ENCODE data around the gene DNAJC10. TPM values are rescaled to one million over a fixed set of nuclear protein-coding genes. Genes with fewer than 3 reads are reported as not detected.

DNAJC10 gene
- total and polyA plus RNA-seq, 2 donors (not counting 3 experiments of a cell fraction or from before 2014, with no cell fraction given): 45.1 to 201 TPM

GRCh38 chr2:182715121-182715891 is 751 bp upstream of the DNAJC10 start:
- Histone ChIP-seq H3K27ac (ENCODE audit: insufficient read depth, low read depth, low read length) (peak overlapping the region; percentile 88), H2AFZ (ENCODE audit: low read depth, low read length) (peak overlapping the region; percentile 87), H3K9me3 (replicated peaks; ENCODE audit: control insufficient read depth, insufficient read depth, low read length) (no peaks in the 10 kb centered on the region), H3K4me3 (replicated peaks in 1 of 3; ENCODE audit: insufficient read depth in 1 of 3, low read depth in 1 of 3, low read length in 3 of 3) (peak overlapping the region; percentile 65 to 95 (median 95)), H4K20me1 (replicated peaks; ENCODE audit: control insufficient read depth, extremely low read depth, insufficient read depth, low read length) (no peaks in the 10 kb centered on the region), H3K9ac (replicated peaks; ENCODE audit: extremely low read depth, insufficient read depth, low read length) (peak overlapping the region; percentile 93), H3K4me2 (ENCODE audit: insufficient read depth, low read length) (peak overlapping the region; percentile 96), H3K36me3 (ENCODE audit: control insufficient read depth in 2 of 2, extremely low read depth in 1 of 2, insufficient read depth in 2 of 2, low read length in 2 of 2) (peaks cover 0 to 5% of the 10 kb centered on the region in 2 experiments), H3K9me1 (replicated peaks; ENCODE audit: control insufficient read depth, extremely low read depth, insufficient read depth, low read length) (no peaks in the 10 kb centered on the region), H3K79me2 (ENCODE audit: control insufficient read depth, insufficient read depth, low read length) (peaks cover 21% of the 10 kb centered on the region), H3K4me1 (ENCODE audit: control insufficient read depth, extremely low read depth, insufficient read depth, low read length) (peaks cover 32% of the 10 kb centered on the region), H3K27me3 (ENCODE audit: control insufficient read depth in 2 of 2, insufficient read depth in 2 of 2, low read length in 2 of 2) (no peaks in the 10 kb centered on the region)
- TSS peak; percentile 99 for BruUV-seq (replicated peaks)
- peak; percentile 15 for TF ChIP-seq FOS (IDR thresholded peaks at IDR 0.05; ENCODE audit: borderline replicate concordance, insufficient read depth, low read length)
- no peak for TF ChIP-seq MAX (IDR thresholded peaks at IDR 0.05; ENCODE audit: insufficient read depth, insufficient read length)
- TF ChIP-seq JUN (IDR thresholded peaks at IDR 0.05; ENCODE audit: borderline replicate concordance, insufficient read depth, insufficient read length, low read depth): no peak
- TF ChIP-seq POLR2AphosphoS5 (IDR thresholded peaks at IDR 0.05; ENCODE audit: insufficient read depth, low read depth, low read length): no peak
- intact Hi-C loops (cut with micrococcal nuclease) (loop anchor here (5.0 kb wide), 2 partner anchors 528 to 903 kb away; no protein-coding TSS in a partner anchor), dilution Hi-C loops (cut with MboI; ENCODE audit: extremely low pct_ligation_motif_present, low sequenced_read_pairs) (no loop called here)
- ChIA-PET CTCF (interaction anchor here (0.8 to 3.7 kb wide), 5 partner anchors 10 to 48 kb away, joined by 3 to 31 read pairs (median 5); no protein-coding TSS in a partner anchor), POLR2A (no interaction called here)
- no peak for DNase-seq (ENCODE audit: low read depth, low spot score)
- FAIRE-seq: no peak

- Histone ChIP-seq H3K9me1 (replicated peaks; ENCODE audit: control insufficient read depth, extremely low read depth, insufficient read depth, low read length) (no peaks in the 10 kb centered on the region), H3K4me1 (ENCODE audit: control insufficient read depth, extremely low read depth, insufficient read depth, low read length) (peaks cover 32% of the 10 kb centered on the region), H2AFZ (ENCODE audit: low read depth, low read length) (peak overlapping the region; percentile 87), H3K27me3 (ENCODE audit: control insufficient read depth in 2 of 2, insufficient read depth in 2 of 2, low read length in 2 of 2) (no peaks in the 10 kb centered on the region), H3K9ac (replicated peaks; ENCODE audit: extremely low read depth, insufficient read depth, low read length) (peak overlapping the region; percentile 93), H3K4me3 (replicated peaks in 1 of 3; ENCODE audit: insufficient read depth in 1 of 3, low read depth in 1 of 3, low read length in 3 of 3) (peak overlapping the region; percentile 65 to 95 (median 95)), H3K9me3 (replicated peaks; ENCODE audit: control insufficient read depth, insufficient read depth, low read length) (no peaks in the 10 kb centered on the region), H3K36me3 (ENCODE audit: control insufficient read depth in 2 of 2, extremely low read depth in 1 of 2, insufficient read depth in 2 of 2, low read length in 2 of 2) (peaks cover 0 to 7% of the 10 kb centered on the region in 2 experiments), H3K4me2 (ENCODE audit: insufficient read depth, low read length) (peak overlapping the region; percentile 93), H4K20me1 (replicated peaks; ENCODE audit: control insufficient read depth, extremely low read depth, insufficient read depth, low read length) (no peaks in the 10 kb centered on the region), H3K27ac (ENCODE audit: insufficient read depth, low read depth, low read length) (peak overlapping the region; percentile 88), H3K79me2 (ENCODE audit: control insufficient read depth, insufficient read depth, low read length) (peaks cover 21% of the 10 kb centered on the region)
- dilution Hi-C loops (cut with MboI; ENCODE audit: extremely low pct_ligation_motif_present, low sequenced_read_pairs) (no loop called here), intact Hi-C loops (cut with micrococcal nuclease) (loop anchor here (1.0 to 5.0 kb wide), 4 partner anchors 49 to 904 kb away; partner anchors contain the start of gene ITPRID2)
- BruUV-seq (replicated peaks): no TSS peak
- ChIA-PET CTCF (interaction anchor here (1.7 to 3.7 kb wide), 2 partner anchors 44 to 50 kb away, joined by 4 to 31 read pairs; no protein-coding TSS in a partner anchor), POLR2A (no interaction called here)
- TF ChIP-seq JUN (IDR thresholded peaks at IDR 0.05; ENCODE audit: borderline replicate concordance, insufficient read depth, insufficient read length, low read depth): no peak
- no peak for TF ChIP-seq POLR2A (IDR thresholded peaks at IDR 0.05; ENCODE audit: low read depth, low read length)
- no peak for TF ChIP-seq GATA2 (IDR thresholded peaks at IDR 0.05; ENCODE audit: insufficient read depth, insufficient read length, low read depth, low read length)
- TF ChIP-seq MYC (IDR thresholded peaks at IDR 0.05; ENCODE audit: low read depth, low read length): no peak
- no peak for TF ChIP-seq FOS (IDR thresholded peaks at IDR 0.05; ENCODE audit: borderline replicate concordance, insufficient read depth, low read length)
- no peak for TF ChIP-seq MAX (IDR thresholded peaks at IDR 0.05; ENCODE audit: insufficient read depth, insufficient read length)
- no peak for TF ChIP-seq POLR2AphosphoS5 (IDR thresholded peaks at IDR 0.05; ENCODE audit: insufficient read depth, low read depth, low read length)
- TF ChIP-seq CTCF (IDR thresholded peaks at IDR 0.05; ENCODE audit: extremely low read depth in 1 of 2, insufficient read depth in 1 of 2, low read depth in 1 of 2, low read length in 2 of 2): no peak
- TF ChIP-seq EZH2 (IDR thresholded peaks at IDR 0.05; ENCODE audit: borderline replicate concordance, low read depth, low read length, severe bottlenecking): no peak
- DNase-seq (ENCODE audit: low read depth, low spot score) (no peak), FAIRE-seq (no peak)
Measured at GRCh38 chr2:182716650-182716979, 558 bp downstream of the DNAJC10 start.
